GM12872 (cell line): ENCODE measurements around the gene ATP1B3.

Source experiments
- CTCF ChIP-seq: IDR thresholded peaks from 3 replicates; pipeline ENCODE4 v1.5.1; 2011; ENCODE audit warnings: low read depth, mild to moderate bottlenecking, low read length, moderate library complexity; ENCODE audit not compliant: insufficient read depth

ATP1B3 gene

GRCh38 chr3:141862279-141862816 is 14.1 kb upstream of the ATP1B3 start:
- TF ChIP-seq CTCF = no peak

- no peak for TF ChIP-seq CTCF
These were observed 13.0 kb upstream of the ATP1B3 start for GRCh38 chr3:141863491-141863890.

GRCh38 chr3:141864281-141864970 is 12.0 kb upstream of the ATP1B3 start:
- TF ChIP-seq CTCF = no peak

GRCh38 chr3:141865101-141865500 is 11.3 kb upstream of the ATP1B3 start:
- no peak for TF ChIP-seq CTCF

- TF ChIP-seq CTCF = no peak
These were observed 6.3 kb upstream of the ATP1B3 start for GRCh38 chr3:141870091-141870687.

GRCh38 chr3:141875374-141875892 is 1.0 kb upstream of the ATP1B3 start:
- peak; percentile 77 for TF ChIP-seq CTCF

GRCh38 chr3:141875893-141876380 is 506 bp upstream of the ATP1B3 start:
- TF ChIP-seq CTCF = no peak
